Stimulated activated CD8-positive, alpha-beta memory T cell treated with anti-CD3 and anti-CD28 coated beads, Interleukin-15, amount 100 ng/mL, for 4 hours (primary cell): ENCODE results near the gene MAD1L1.

Experiments used
- DNase-seq, 2 donors: peaks; one replicate each; pipeline ENCODE4 v3.0.0-alpha.2; 2020; ENCODE audit warnings: low read depth in 2 of 2

Gene MAD1L1

GRCh38 chr7:2032030-2032875, 200.5 kb downstream of the MAD1L1 start:
- DNase-seq = no peak

DNA sequence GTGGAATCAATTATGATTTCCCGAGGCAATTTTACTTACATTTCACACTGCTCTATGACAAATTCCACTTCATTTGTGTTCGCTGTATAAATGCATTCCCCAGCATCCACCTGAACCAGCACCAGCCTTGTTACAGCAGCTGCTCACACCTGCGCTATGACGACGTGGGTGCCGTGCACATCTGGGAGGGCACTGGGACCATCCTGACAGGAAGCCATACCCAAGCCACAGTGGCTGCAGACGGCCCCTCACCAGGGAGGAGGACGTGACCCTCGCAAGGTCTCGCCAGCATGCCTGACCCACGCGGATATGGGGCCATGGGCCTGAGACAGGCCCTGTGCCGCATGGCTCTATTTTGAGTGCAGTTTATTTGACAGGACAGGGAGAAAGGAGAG, 201.3 kb downstream of the MAD1L1 start:
- no peak for DNase-seq

GRCh38 chr7:2030475-2031450, 202.0 kb downstream of the MAD1L1 start:
- DNase-seq = no peak

DNA sequence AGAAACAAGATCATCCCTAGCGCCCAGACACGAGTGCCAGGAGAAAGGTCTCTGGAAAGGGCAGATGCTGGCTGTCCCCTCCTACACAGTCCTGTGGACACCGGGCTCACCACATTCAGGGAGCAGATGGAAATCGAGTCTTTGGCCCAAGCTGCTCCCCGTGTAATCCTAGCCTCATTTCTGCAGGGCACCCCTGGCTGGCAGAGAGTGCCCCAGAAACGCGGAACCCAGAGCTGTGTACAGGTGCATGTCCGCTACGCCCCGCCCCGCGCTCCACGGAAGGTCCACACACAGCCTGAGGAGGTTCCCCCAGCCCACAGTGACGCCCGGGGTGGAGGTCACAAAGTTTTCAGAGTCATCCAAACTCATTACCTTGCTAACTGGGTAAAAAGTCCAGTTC, 202.8 kb downstream of the MAD1L1 start:
- DNase-seq = no peak

DNA sequence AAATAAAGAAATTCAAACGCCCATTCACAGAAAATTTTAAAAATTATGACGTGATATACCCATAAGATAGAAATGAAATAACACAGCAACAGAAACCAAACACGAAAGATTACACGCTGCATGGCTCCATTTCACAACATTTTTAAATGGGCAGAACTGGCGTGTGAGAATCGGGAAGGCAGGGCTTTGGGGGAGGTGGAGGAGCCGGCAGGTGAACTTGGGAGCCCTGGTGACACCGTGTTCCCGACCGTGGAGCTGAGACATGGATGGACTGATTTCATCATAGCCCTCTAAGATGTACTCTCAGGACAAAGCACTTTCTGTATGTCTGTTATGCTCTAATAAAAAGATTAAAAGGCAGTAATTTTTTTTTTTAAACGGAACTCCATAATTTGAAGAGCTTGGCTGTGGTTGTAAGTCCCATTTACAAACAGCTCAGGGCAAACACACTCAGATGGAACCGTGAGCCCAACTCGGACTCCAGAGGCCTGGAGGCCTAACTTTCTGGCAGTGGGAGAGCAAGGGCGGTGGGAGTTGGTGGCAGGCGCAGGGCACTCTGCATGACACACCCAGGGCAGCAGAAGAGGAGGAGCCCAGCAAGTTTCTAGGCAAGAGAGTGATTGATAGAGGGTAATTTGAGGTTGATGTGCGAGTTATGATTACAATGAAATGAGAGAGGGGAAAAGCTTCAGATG, 203.4 kb downstream of the MAD1L1 start:
- no peak for DNase-seq

GRCh38 chr7:2028733-2029132, 204.0 kb downstream of the MAD1L1 start:
- DNase-seq = no peak

DNA sequence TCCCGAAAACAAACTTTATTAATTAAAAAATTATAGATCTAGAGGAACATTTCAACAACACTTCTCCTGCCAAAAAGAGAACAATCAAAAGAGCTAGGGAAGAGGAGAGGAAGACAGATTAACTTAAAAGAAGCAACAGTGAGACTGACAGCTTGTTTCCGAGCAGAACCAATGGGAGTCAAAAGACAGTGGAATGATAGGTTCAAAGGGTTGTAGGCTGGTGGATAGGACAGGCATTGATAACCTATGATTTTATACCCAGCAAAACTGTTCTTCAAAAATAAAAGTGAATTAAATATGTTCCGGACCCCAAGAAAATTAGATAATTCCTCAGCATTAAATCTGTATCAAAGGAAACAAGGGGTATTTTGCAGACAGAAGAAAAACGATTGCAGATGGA, 207.6 kb downstream of the MAD1L1 start:
- DNase-seq = no peak

DNA sequence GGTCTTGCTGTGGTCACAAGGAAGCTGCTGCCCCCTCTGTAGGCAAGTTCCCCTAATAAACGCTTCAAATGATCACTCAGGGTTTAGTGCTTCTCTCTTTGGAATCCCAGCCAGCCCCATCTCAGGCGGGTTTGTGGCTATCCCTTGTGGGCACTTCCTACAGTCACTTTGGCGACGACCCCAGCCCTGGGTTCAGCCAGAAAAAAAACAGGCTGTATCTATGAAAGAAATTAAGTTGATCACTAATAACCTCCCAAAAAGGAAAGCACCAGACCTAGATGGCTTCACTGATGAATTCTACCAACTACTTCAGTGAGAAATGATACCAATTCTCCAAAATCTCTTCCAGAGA, 208.2 kb downstream of the MAD1L1 start:
- no peak for DNase-seq

DNA sequence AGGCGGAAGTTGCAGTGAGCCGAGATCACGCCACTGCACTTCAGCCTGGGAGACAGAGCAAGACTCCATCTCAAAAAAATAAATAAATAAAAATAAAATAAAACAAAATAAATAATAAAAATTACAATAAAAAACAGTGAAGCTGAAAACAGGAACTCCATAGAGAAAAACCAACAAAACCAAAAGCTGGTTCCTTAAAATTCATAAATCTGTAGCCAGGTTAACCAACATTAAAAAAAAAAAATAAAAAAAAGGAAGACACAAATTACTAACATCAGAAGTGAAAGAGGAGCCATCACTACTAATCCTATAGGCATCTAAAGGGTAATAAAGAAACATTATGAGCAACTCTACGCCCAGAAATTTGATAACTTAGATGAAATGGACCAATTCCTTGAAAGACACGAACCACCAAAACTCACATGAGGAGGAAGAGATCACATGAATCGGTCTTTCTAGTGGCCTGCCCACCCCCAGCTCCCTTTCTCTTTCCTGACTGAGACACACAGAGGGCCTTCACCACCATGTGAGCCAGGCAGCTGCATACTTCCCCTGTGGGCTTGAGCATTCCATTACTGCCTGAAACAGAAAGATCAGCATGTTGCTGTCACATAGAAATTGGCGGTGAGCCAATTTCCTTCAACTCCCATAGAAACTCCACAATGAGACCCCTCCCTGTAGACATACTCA, 208.7 kb downstream of the MAD1L1 start:
- DNase-seq = no peak

GRCh38 chr7:2022737-2023250, 210.0 kb downstream of the MAD1L1 start:
- DNase-seq = no peak

DNA sequence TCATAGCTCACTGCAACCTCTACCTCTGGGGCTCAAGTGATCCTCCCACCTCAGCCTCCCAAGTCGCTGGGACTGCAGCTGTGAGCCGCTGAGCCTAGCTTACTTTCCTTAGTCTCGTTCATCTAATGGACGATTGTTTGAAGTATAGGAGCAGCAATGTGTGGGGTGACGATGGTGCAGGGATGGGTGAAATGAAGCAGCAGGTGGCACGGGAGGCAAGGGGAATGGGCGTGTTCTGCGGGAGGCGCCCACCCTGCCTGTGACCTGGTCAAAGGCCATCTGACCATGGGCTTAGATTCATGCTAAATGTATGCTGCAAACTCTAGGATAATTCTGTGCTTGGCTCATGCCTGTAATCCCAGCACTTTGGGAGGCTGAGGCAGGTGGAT, 210.7 kb downstream of the MAD1L1 start:
- no peak for DNase-seq

DNA sequence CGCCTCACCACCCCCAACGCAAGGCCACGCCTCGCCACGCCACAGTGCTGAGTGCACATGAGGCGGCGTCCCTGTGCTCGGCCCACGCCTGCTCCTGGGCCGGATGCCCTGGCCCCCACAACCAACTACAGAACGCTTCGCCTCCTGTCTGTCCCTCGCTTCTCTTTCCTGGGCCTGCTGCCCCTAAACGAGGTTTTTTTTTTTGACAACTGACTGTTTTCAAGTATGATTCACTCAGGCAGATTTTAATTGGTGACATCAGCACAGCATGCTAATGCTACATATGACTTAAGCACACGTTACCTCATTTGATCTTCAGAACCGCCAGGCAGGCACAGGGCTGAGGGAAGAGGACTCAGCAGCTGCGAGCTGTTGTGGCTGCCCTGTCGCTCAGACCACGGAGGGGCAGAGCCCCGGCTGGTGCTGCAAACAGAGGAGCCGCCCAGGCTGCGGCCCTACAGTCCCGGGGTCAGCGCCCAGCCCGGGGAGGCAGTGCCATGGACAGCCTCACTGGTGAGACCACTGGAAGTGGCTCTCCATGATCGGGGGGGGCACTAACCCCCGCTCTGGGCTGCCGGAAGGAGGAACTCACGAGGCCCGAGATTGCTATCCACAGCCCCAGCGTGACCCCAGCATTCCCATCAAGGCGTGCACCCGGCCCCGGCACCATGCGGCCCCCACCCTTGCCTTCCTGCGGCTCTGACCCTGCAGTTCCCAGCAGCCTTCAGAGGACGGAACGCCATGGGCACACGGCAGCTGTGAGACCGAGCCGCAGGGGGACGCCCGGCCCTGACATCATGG, 212.8 kb downstream of the MAD1L1 start:
- DNase-seq = peak in 1 of 2 donors; percentile 28

- no peak for DNase-seq
Measured at GRCh38 chr7:2019461-2019710, 213.4 kb downstream of the MAD1L1 start.

- no peak for DNase-seq
Measured at GRCh38 chr7:2018569-2019460, 213.9 kb downstream of the MAD1L1 start.

GRCh38 chr7:2017914-2018568, 214.7 kb downstream of the MAD1L1 start:
- no peak for DNase-seq

DNA sequence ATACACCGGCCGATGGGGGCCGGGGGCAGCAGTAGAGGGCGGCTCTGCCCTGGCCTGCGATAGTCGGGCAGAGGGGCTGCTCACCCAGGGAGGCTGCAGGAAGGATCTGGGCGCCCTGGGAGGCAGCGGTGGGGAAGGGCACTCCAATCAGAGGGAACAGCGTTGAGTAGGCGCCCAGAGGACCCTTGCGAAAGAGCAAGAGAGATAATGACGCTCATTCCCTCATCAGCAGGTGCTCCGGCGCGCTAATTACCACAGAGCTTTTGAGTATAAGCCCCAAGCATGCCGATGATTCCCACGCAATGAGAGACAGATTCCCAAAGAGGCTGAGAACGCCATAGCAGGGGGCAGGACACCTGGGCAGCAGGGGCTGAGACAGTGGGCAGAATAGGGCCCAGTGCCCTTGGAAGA, 215.3 kb downstream of the MAD1L1 start:
- DNase-seq = no peak

DNA sequence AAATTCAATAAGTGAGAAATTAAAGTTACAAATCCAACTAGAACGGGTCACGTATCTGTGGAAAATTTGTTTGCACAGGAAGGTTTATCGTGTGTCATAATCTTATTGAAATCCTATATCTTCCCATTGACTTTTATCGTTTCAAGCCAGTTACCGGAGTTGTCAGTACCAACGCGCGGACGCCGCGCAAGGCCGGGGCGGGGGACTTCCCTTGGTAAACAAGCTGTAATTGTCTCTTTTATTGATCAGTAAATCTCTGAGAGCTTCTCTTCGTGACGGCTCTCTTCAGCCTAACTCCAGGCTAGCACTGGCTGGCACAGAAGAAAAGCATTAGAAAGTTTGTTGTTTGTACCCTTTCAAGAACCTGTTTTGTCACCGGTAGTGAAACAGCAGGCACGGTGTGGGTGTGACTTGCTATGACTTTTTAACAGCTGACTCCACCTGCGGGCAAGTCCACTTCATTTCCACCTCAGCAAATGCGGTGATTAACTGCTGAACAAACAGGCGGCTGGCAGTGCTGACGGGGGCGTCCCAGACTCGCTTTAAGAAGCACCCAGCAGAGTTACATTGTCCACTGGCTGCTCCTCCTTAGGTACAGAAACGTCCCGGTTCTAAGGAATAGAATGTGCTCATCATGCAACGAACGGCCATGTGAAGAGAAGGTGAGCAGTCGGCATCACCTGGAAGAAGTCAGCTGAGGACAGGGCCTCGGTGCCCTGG, 215.8 kb downstream of the MAD1L1 start:
- no peak for DNase-seq

DNA sequence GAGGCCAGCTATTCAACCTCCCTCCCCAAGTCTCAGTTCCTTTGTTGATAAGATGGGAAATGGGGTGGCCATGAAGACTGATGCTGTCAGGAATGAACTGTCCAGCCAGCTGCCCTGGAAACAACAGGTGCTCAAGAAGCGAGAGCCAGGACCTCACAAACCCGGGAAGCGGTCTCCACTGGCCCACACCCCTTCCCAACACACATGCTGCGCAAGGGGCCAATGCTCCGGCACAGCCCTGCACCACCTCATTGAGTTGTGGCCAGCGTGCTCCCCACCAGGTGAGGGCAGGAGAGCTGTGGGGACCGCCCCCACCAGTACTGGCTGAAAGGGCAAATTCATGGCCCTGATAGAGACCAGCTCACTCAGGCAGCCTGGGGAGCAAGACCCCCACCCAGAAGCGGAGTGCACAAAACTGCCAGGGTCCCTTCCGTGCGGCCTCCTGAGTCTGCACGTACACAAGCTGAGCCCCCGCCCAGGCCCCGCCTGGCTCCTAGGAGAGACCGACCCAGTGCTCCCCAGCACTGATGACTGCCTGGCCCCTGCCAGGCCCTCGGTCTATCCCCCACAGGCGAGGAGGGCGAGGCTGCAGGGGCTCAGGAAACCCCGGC, 216.6 kb downstream of the MAD1L1 start:
- no peak for DNase-seq
